ENCODE measurements around the gene RTP3. TPM values are rescaled to one million over a fixed set of nuclear protein-coding genes. Genes with fewer than 3 reads are reported as not detected.

Gene RTP3
- total and polyA plus RNA-seq, 12 donors: not detected

GRCh38 chr3:46500656-46501635, 3.2 kb downstream of the RTP3 start:
- no peaks in the 10 kb centered on the region for H3K9me3 ChIP-seq (replicated peaks in 1 of 3)
- no peak for TF ChIP-seq POLR2A (IDR thresholded peaks at IDR 0.05)
- TF ChIP-seq, protein P1, sequence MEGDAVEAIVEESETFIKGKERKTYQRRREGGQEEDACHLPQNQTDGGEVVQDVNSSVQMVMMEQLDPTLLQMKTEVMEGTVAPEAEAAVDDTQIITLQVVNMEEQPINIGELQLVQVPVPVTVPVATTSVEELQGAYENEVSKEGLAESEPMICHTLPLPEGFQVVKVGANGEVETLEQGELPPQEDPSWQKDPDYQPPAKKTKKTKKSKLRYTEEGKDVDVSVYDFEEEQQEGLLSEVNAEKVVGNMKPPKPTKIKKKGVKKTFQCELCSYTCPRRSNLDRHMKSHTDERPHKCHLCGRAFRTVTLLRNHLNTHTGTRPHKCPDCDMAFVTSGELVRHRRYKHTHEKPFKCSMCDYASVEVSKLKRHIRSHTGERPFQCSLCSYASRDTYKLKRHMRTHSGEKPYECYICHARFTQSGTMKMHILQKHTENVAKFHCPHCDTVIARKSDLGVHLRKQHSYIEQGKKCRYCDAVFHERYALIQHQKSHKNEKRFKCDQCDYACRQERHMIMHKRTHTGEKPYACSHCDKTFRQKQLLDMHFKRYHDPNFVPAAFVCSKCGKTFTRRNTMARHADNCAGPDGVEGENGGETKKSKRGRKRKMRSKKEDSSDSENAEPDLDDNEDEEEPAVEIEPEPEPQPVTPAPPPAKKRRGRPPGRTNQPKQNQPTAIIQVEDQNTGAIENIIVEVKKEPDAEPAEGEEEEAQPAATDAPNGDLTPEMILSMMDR (IDR thresholded peaks at IDR 0.05): no peak
- DNase-seq: peak in 1 of 7 donors; percentile 3
- no peaks in the 10 kb centered on the region for H3K36me3 ChIP-seq (replicated peaks in 1 of 2)
- H3K27me3 ChIP-seq: no peaks in the 10 kb centered on the region
- no peak overlapping the region for H3K4me3 ChIP-seq
- no peaks in the 10 kb centered on the region for H3K4me1 ChIP-seq (replicated peaks in 1 of 2)
- intact Hi-C loops (cut with DNase I): no loop called here
- H3K27ac ChIP-seq: no peak overlapping the region
- WGBS, 4 donors: 64 to 71% (median 68%) methylated on average over 5 of the region's 5 CpGs

DNA sequence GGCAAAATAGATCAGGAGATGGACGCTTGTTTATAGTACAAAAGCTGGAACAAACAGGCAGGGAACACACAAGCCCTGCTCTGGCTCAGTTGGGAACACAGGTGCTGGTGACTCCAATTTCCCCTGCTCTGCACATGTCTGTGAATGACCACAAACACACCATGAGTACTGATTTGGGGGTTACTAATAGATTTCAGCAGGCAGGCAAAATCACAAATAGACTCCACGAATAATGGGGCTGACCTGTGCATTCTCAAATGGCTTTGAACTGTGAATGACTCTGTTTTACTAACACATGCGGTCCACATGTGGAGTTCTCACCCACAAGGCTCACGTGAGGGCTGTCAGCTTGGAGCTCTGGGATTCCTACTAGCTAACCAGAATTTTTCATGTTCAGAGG, 3.9 kb downstream of the RTP3 start:
- intact Hi-C loops (cut with DNase I): no loop called here
- Histone ChIP-seq H3K27ac (no peak overlapping the region), H3K4me3 (no peak overlapping the region), H3K9me3 (replicated peaks in 1 of 3) (no peaks in the 10 kb centered on the region), H3K36me3 (replicated peaks in 1 of 2) (no peaks in the 10 kb centered on the region), H3K4me1 (replicated peaks in 1 of 2) (no peaks in the 10 kb centered on the region), H3K27me3 (no peaks in the 10 kb centered on the region)
- DNase-seq: no peak
- TF ChIP-seq POLR2A (IDR thresholded peaks at IDR 0.05): no peak
- TF ChIP-seq, protein P1 (IDR thresholded peaks at IDR 0.05): no peak
- WGBS, 4 donors: 77 to 85% (median 80%) methylated on average over 4 of the region's 4 CpGs

DNA sequence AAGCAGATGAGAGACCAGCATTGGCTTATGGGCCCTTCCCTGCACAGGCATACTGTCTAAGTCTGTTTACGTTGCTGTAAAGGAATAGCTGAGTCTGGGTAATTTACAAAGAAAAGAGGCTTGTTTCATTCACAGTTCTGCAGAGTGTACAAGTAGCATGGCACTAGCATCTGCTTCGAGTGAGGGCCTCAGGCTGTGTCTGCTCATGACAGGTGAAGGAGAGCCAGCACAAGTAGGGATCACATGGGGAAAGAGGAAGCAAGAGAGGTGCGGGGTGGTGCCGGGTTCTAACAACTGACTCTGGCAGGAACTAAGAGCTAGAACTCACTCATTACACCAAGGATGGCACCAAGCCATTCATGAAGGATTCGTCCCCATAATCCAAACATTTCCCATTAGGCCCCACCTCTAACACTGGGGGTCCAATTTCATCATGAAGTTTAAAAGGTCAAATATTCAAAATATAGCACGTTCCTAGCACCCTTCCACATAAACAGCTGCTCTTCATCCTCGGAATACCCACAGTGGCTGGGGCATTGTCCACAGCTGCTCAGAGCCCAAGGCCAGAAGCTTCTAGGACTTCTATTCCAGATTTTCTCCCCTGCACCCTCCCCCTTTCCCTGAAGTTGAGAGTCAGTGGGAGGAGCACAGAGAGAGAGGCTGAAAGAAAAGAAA, 5.6 kb downstream of the RTP3 start:
- 78 to 82% (median 80%) methylated on average over 7 of the region's 7 CpGs for WGBS, 4 donors
- TF ChIP-seq POLR2A (IDR thresholded peaks at IDR 0.05): no peak
- TF ChIP-seq, protein P1 (IDR thresholded peaks at IDR 0.05): no peak
- no peak for DNase-seq
- H3K27ac ChIP-seq: no peak overlapping the region
- H3K27me3 ChIP-seq: no peaks in the 10 kb centered on the region
- H3K36me3 ChIP-seq (replicated peaks in 1 of 2): no peaks in the 10 kb centered on the region
- H3K4me1 ChIP-seq (replicated peaks in 1 of 2): no peaks in the 10 kb centered on the region
- no peaks in the 10 kb centered on the region for H3K9me3 ChIP-seq (replicated peaks in 1 of 3)
- intact Hi-C loops (cut with DNase I): no loop called here
- no peak overlapping the region for H3K4me3 ChIP-seq

DNA sequence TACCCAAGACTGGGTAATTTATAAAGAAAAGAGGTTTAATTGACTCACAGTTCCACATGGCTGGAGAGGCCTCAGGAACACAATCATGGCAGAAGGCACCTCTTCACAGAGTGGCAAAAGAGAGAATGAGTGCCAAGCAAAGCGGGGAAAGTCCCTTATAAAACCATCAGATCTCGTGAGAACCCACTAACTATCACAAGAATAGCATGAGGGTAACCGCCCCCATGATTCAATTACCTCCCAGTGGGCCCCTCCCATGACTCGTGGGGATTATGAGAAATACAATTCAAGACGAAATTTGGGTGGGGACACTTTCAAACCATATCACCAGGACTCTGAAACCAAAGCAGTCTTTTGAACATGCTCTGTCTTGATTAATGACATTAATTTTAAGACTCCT, 7.0 kb downstream of the RTP3 start:
- H3K4me1 ChIP-seq (replicated peaks in 1 of 2): no peaks in the 10 kb centered on the region
- H3K4me3 ChIP-seq: no peak overlapping the region
- TF ChIP-seq POLR2A (IDR thresholded peaks at IDR 0.05): no peak
- TF ChIP-seq, protein P1 (IDR thresholded peaks at IDR 0.05): no peak
- H3K27me3 ChIP-seq: no peaks in the 10 kb centered on the region
- DNase-seq: no peak
- H3K27ac ChIP-seq: no peak overlapping the region
- intact Hi-C loops (cut with DNase I): no loop called here
- WGBS, 4 donors: 74 to 79% (median 77%) methylated on average over 5 of the region's 5 CpGs
- H3K36me3 ChIP-seq (replicated peaks in 1 of 2): no peaks in the 10 kb centered on the region
- H3K9me3 ChIP-seq (replicated peaks in 1 of 3): no peaks in the 10 kb centered on the region

Data from adrenal gland (tissue), 12 donors.